Posterior cingulate gyrus (tissue), 11 donors: ENCODE results near the gene ZNF283.

Experiments
- DNase-seq, 10 donors: peaks; one replicate each; pipeline versions ENCODE4 v3.0.0 to v3.0.0-alpha.2; 2020 to 2021; ENCODE audit warnings: mixed read lengths in 3 of 10
- intact Hi-C: fragments of 100-400 bp; cut with DNase I; formaldehyde crosslinking; loops from one replicate; pipeline ENCODE4 v1.15.1; 2023

The ZNF283 gene

GRCh38 chr19:43826787-43827754 is at the start of gene ZNF283:
TSS of gene ZNF283 (plus strand) at chr19:43827321. CDS start at chr19:43833505, 6,184 bp downstream.
- intact Hi-C loops, result loop anchor here (10.0 kb wide), 1 partner anchor 108 kb away; the partner anchor contains the start of gene ZNF45
- DNase-seq, result peak; percentile 90 to 99 (median 92)

- intact Hi-C loops, result no loop called here
- no peak for DNase-seq
These were observed 48.5 kb upstream of the ZNF283 start for GRCh38 chr19:43778651-43779050.

- intact Hi-C loops, result no loop called here
- no peak for DNase-seq
These were observed 47.8 kb upstream of the ZNF283 start for GRCh38 chr19:43779147-43779819.

GRCh38 chr19:43779820-43780219 is 47.3 kb upstream of the ZNF283 start:
- intact Hi-C loops, result loop anchor here (10.0 kb wide), 1 partner anchor 245 kb away; the partner anchor contains the start of gene ZNF575
- DNase-seq, result no peak

- peak in 1 of 10 donors; percentile 79 for DNase-seq
- intact Hi-C loops, result loop anchor here (10.0 kb wide), 1 partner anchor 246 kb away; the partner anchor contains the start of gene ZNF575
These were observed 46.2 kb upstream of the ZNF283 start, which contains the start of gene KCNN4 for GRCh38 chr19:43780706-43781525. TSS of gene KCNN4 (minus strand) at chr19:43780973. CDS start at chr19:43780861, 112 bp downstream.

- no peak for DNase-seq
- intact Hi-C loops, result loop anchor here (10.0 kb wide), 1 partner anchor 247 kb away; the partner anchor contains the start of gene ZNF575
These were observed 45.4 kb upstream of the ZNF283 start for GRCh38 chr19:43781630-43782310.

GRCh38 chr19:43782311-43782660 is 44.8 kb upstream of the ZNF283 start:
- intact Hi-C loops, result loop anchor here (10.0 kb wide), 1 partner anchor 247 kb away; the partner anchor contains the start of gene ZNF575
- no peak for DNase-seq

GRCh38 chr19:43782689-43783231 is 44.4 kb upstream of the ZNF283 start:
- intact Hi-C loops, result loop anchor here (10.0 kb wide), 1 partner anchor 248 kb away; the partner anchor contains the start of gene ZNF575
- DNase-seq, result no peak

- DNase-seq, result no peak
- intact Hi-C loops, result loop anchor here (10.0 kb wide), 1 partner anchor 249 kb away; the partner anchor contains the start of gene ZNF575
These were observed 43.5 kb upstream of the ZNF283 start for GRCh38 chr19:43783636-43784035.

- intact Hi-C loops, result loop anchor here (10.0 kb wide), 1 partner anchor 250 kb away; the partner anchor contains the start of gene ZNF575
- DNase-seq, result no peak
These were observed 42.7 kb upstream of the ZNF283 start for GRCh38 chr19:43784241-43784980.

GRCh38 chr19:43784981-43785808 is 41.9 kb upstream of the ZNF283 start:
- peak in 3 of 10 donors; percentile 14 to 90 (median 42) for DNase-seq
- intact Hi-C loops, result loop anchor here (1.0 to 10.0 kb wide), 2 partner anchors 40 to 250 kb away; partner anchors contain the start of gene ZNF575

GRCh38 chr19:43786665-43787064 is 40.5 kb upstream of the ZNF283 start:
- intact Hi-C loops, result loop anchor here (10.0 kb wide), 1 partner anchor 252 kb away; the partner anchor contains the start of gene ZNF575
- DNase-seq, result no peak

- DNase-seq, result peak in 1 of 10 donors; percentile 0
- intact Hi-C loops, result loop anchor here (10.0 kb wide), 1 partner anchor 254 kb away; the partner anchor contains the start of gene ZNF575
These were observed 38.1 kb upstream of the ZNF283 start for GRCh38 chr19:43789029-43789428.

- intact Hi-C loops, result no loop called here
- no peak for DNase-seq
These were observed 36.5 kb upstream of the ZNF283 start for GRCh38 chr19:43790587-43790986.

- intact Hi-C loops, result no loop called here
- peak in 1 of 10 donors; percentile 86 for DNase-seq
These were observed 30.0 kb upstream of the ZNF283 start for GRCh38 chr19:43797118-43797517.

- DNase-seq, result no peak
- intact Hi-C loops, result no loop called here
These were observed 29.6 kb upstream of the ZNF283 start for GRCh38 chr19:43797556-43797955.

- no peak for DNase-seq
- intact Hi-C loops, result no loop called here
These were observed 29.0 kb upstream of the ZNF283 start for GRCh38 chr19:43798026-43798545.
